Measurements from ENCODE around the gene ITGAX. TPM values are rescaled to one million over a fixed set of nuclear protein-coding genes. Genes with fewer than 3 reads are reported as not detected.
A peak's percentile ranks its signal among the peaks of the same experiment; 100 is the strongest.

ITGAX gene
- total RNA-seq, 1 experiment from 2014 or later = 1.9 TPM

DNA sequence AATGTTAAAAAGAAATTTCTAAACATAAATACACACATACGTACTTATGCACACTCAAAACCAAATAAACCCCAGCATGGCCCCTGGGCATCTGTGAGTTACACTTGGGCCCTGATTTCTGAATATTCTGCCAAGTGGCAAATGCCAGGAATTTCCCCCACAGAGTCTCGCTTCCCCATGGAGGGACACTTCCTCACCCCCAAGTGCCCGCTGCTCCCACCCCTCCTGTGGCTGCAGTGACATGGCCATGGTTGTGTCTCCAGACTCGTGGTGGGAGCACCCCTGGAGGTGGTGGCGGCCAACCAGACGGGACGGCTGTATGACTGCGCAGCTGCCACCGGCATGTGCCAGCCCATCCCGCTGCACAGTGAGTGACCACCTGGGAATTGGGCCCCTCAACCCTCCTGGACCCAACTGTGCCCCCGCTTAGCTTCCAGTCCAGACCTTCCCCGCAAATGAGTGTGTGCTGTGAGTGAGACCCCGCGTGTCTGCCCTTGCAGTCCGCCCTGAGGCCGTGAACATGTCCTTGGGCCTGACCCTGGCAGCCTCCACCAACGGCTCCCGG, 42.2 kb downstream of the ITGAX start:
- BruUV-seq (replicated peaks) = no TSS peak
- RAD21 ChIA-PET (ENCODE audit: low non-redundant PET in 1 of 2, low total read pairs in 2 of 2, uncharacterized antibody in 2 of 2, unreplicated experiment in 2 of 2) = no interaction called here
- 0 out of 2 replicates have a peak, but pooled peaks have one; percentile 10 for ATAC-seq

More for the DNA sequence above, 42.2 kb downstream of the ITGAX start:
- Histone ChIP-seq H3K9me2 (ENCODE audit: insufficient read depth) (no peaks in the 10 kb centered on the region), H3K27ac (ENCODE audit: low read depth, low read length) (no peak overlapping the region), H3K9me3 (ENCODE audit: control insufficient read depth in 1 of 2, insufficient read depth in 1 of 2, low read depth in 1 of 2, low read length in 2 of 2) (peaks cover 0 to 7% of the 10 kb centered on the region in 2 experiments; a peak in 1 of 4 replicates), H3K4me1 (ENCODE audit: control insufficient read depth in 1 of 2, insufficient read depth in 2 of 2, low read length in 2 of 2) (peaks cover 0 to 6% of the 10 kb centered on the region in 2 experiments; a peak in 1 of 4 replicates), H3K27me3 (ENCODE audit: insufficient read depth, low read length) (no peaks in the 10 kb centered on the region), H2AFZ (ENCODE audit: low read depth, low read length, poor library complexity, severe bottlenecking) (no peak overlapping the region), H3K79me2 (ENCODE audit: insufficient read depth, low read length) (peaks cover 12% of the 10 kb centered on the region; the same call in 1 of the 2 replicates), H3K9ac (ENCODE audit: low read length) (no peak overlapping the region), H3K36me3 (ENCODE audit: control insufficient read depth in 1 of 2, insufficient read depth in 2 of 2, low read length in 2 of 2) (peaks cover 0 to 14% of the 10 kb centered on the region in 2 experiments; a peak in 1 of 4 replicates), H4K20me1 (ENCODE audit: insufficient read depth) (no peaks in the 10 kb centered on the region), H3K4me2 (ENCODE audit: low read length) (no peak overlapping the region), H3K4me3 (replicated peaks in 1 of 2; ENCODE audit: low read depth in 1 of 2, low read length in 2 of 2) (no peak overlapping the region)
- CTCF ChIA-PET = no interaction called here
- intact Hi-C loops (cut with micrococcal nuclease) = no loop called here
- TF ChIP-seq FOSL1 (IDR thresholded peaks at IDR 0.05; ENCODE audit: low read depth) (no peak), YY1 (IDR thresholded peaks at IDR 0.05; ENCODE audit: extremely low read depth, insufficient replicate concordance, low read depth, low read length) (no peak), ELF1 (IDR thresholded peaks at IDR 0.05; ENCODE audit: borderline replicate concordance, low read depth) (no peak), CEBPB (IDR thresholded peaks at IDR 0.05; ENCODE audit: low read depth) (no peak), SRF (IDR thresholded peaks at IDR 0.05; ENCODE audit: low read depth) (no peak), ZNF274 (IDR thresholded peaks at IDR 0.05; ENCODE audit: low read depth, low read length) (no peak), POLR2A (IDR thresholded peaks at IDR 0.05; ENCODE audit: borderline replicate concordance, extremely low read depth, insufficient read depth, insufficient read length) (no peak)
- TF ChIP-seq, protein P1, sequence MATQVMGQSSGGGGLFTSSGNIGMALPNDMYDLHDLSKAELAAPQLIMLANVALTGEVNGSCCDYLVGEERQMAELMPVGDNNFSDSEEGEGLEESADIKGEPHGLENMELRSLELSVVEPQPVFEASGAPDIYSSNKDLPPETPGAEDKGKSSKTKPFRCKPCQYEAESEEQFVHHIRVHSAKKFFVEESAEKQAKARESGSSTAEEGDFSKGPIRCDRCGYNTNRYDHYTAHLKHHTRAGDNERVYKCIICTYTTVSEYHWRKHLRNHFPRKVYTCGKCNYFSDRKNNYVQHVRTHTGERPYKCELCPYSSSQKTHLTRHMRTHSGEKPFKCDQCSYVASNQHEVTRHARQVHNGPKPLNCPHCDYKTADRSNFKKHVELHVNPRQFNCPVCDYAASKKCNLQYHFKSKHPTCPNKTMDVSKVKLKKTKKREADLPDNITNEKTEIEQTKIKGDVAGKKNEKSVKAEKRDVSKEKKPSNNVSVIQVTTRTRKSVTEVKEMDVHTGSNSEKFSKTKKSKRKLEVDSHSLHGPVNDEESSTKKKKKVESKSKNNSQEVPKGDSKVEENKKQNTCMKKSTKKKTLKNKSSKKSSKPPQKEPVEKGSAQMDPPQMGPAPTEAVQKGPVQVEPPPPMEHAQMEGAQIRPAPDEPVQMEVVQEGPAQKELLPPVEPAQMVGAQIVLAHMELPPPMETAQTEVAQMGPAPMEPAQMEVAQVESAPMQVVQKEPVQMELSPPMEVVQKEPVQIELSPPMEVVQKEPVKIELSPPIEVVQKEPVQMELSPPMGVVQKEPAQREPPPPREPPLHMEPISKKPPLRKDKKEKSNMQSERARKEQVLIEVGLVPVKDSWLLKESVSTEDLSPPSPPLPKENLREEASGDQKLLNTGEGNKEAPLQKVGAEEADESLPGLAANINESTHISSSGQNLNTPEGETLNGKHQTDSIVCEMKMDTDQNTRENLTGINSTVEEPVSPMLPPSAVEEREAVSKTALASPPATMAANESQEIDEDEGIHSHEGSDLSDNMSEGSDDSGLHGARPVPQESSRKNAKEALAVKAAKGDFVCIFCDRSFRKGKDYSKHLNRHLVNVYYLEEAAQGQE (IDR thresholded peaks at IDR 0.05; ENCODE audit: low read depth) = no peak
- TF ChIP-seq, protein P2, sequence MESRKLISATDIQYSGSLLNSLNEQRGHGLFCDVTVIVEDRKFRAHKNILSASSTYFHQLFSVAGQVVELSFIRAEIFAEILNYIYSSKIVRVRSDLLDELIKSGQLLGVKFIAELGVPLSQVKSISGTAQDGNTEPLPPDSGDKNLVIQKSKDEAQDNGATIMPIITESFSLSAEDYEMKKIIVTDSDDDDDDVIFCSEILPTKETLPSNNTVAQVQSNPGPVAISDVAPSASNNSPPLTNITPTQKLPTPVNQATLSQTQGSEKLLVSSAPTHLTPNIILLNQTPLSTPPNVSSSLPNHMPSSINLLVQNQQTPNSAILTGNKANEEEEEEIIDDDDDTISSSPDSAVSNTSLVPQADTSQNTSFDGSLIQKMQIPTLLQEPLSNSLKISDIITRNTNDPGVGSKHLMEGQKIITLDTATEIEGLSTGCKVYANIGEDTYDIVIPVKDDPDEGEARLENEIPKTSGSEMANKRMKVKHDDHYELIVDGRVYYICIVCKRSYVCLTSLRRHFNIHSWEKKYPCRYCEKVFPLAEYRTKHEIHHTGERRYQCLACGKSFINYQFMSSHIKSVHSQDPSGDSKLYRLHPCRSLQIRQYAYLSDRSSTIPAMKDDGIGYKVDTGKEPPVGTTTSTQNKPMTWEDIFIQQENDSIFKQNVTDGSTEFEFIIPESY (IDR thresholded peaks at IDR 0.05; ENCODE audit: extremely low read depth, insufficient replicate concordance, low read length) = no peak
- POLR2A ChIA-PET = no interaction called here
- DNase-seq (ENCODE audit: low read depth, low spot score) = no peak
